A549 (cell line): ENCODE results near the gene PFDN1. TPM values are rescaled to one million over a fixed set of nuclear protein-coding genes. Genes with fewer than 3 reads are reported as not detected.

Experiments used
- ATAC-seq, 2 experiments: fragments of 200-7000 bp in 1 of 2; fragments of >200 bp in 1 of 2; cut with Nextera tagmentation in 1 of 2; cut with Tn5 transposase in 1 of 2; 3 replicates each; pipeline versions ENCODE4 v1.8.0 to v1.9.1; 2018 to 2020; ENCODE audit warnings: mild to moderate bottlenecking in 1 of 2, moderate library complexity in 1 of 2
- CTCF ChIA-PET: fragments of 300-600 bp; sonication (Branson Sonifier 250); formaldehyde crosslinking; extraction: SDS; loops from one replicate; lab custom pipeline; 2021; ENCODE audit warnings: antibody characterized with exemption, inconsistent platforms; lab: Yijun Ruan, JAX
- POLR2A ChIA-PET: fragments of 350-600 bp; formaldehyde crosslinking; extraction: SDS; loops from one replicate; lab custom pipeline; 2021; ENCODE audit warnings: antibody characterized with exemption, inconsistent platforms; lab: Yijun Ruan, JAX
- DNase-seq, 2 experiments: peaks; one replicate each; pipeline versions ENCODE4 v3.0.0 to v3.0.0-alpha.2; 2011 to 2016; ENCODE audit warnings: low read depth in 1 of 2, low spot score in 1 of 2
- FAIRE-seq: peaks from 2 replicates; lab custom pipeline; 2011; peaks lifted over from hg19 to GRCh38; lab: Jason Lieb, UNC
- H3K27ac ChIP-seq, 2 experiments: fragments of >200 bp; sonication (Bioruptor Twin); formaldehyde crosslinking; 3 replicates each; pipeline ENCODE4 v1.5.1; 2016 to 2017
- H3K4me1 ChIP-seq: fragments of >200 bp; sonication (Bioruptor Twin); formaldehyde crosslinking; 3 replicates; pipeline ENCODE4 v1.6.1; 2016
- H3K4me2 ChIP-seq: fragments of >200 bp; sonication (Bioruptor Twin); formaldehyde crosslinking; 3 replicates; pipeline ENCODE4 v1.6.1; 2016
- H3K4me3 ChIP-seq: fragments of >200 bp; sonication (Bioruptor Twin); formaldehyde crosslinking; 3 replicates; pipeline ENCODE4 v1.5.1; 2016
- H3K9me3 ChIP-seq: fragments of >200 bp; sonication (Bioruptor Twin); formaldehyde crosslinking; 3 replicates; pipeline ENCODE4 v1.6.1; 2016
- BCL3 ChIP-seq: fragments of >200 bp; sonication (Bioruptor Twin); formaldehyde crosslinking; IDR thresholded peaks from 3 replicates; pipeline ENCODE4 v1.6.1; 2016
- CEBPB ChIP-seq, 2 experiments: fragments of >200 bp in 1 of 2; sonication (Bioruptor Twin) in 1 of 2; formaldehyde crosslinking in 1 of 2; IDR thresholded peaks; 2 replicates each; pipeline ENCODE4 v1.6.1; 2012 to 2016
- CHD2 ChIP-seq: fragments of 150-350 bp; IDR thresholded peaks from 2 replicates; pipeline ENCODE4 v1.6.1; 2014; ENCODE audit warnings: low read length; ENCODE audit not compliant: partially characterized antibody
- CHD4 ChIP-seq: fragments of 200-600 bp; sonication (generic); IDR thresholded peaks from 2 replicates; pipeline ENCODE4 v1.6.1; 2016; ENCODE audit warnings: antibody characterized with exemption, mild to moderate bottlenecking, borderline replicate concordance
- EHF ChIP-seq: fragments of 250-450 bp; sonication (Bioruptor Pico); IDR thresholded peaks from 2 replicates; pipeline ENCODE4 v1.5.0; 2020; ENCODE audit warnings: mild to moderate bottlenecking
- EHMT2 ChIP-seq: fragments of 200-600 bp; sonication (generic); IDR thresholded peaks from 2 replicates; pipeline ENCODE4 v1.6.1; 2016; ENCODE audit warnings: antibody characterized with exemption, low read depth, mild to moderate bottlenecking, moderate library complexity
- EP300 ChIP-seq, 2 experiments: fragments of >200 bp; sonication (Bioruptor Twin); formaldehyde crosslinking; IDR thresholded peaks; 2 replicates in 1 of 2; 3 replicates in 1 of 2; pipeline ENCODE4 v1.6.1; 2016 to 2017
- FOSL2 ChIP-seq, 2 experiments: fragments of 450-650 bp in 1 of 2; fragments of >200 bp in 1 of 2; sonication (Bioruptor Twin) in 1 of 2; formaldehyde crosslinking; IDR thresholded peaks; 2 replicates each; pipeline versions ENCODE4 v1.5.0 to v1.6.1; 2016 to 2020; ENCODE audit warnings: mild to moderate bottlenecking in 1 of 2, moderate library complexity in 1 of 2
- HOXB13 ChIP-seq: fragments of 250-450 bp; sonication (Bioruptor Pico); IDR thresholded peaks from 2 replicates; pipeline ENCODE4 v1.5.0; 2020; ENCODE audit warnings: low read depth, mild to moderate bottlenecking, moderate library complexity
- JUNB ChIP-seq: fragments of >200 bp; sonication (Bioruptor Twin); formaldehyde crosslinking; IDR thresholded peaks from 2 replicates; pipeline ENCODE4 v1.6.1; 2016
- NFE2L2 ChIP-seq: fragments of 150-350 bp; conservative IDR thresholded peaks from 2 replicates; pipeline ENCODE4 v1.6.1; 2014; ENCODE audit warnings: low read length
- RAD21 ChIP-seq, 2 experiments: fragments of >200 bp in 1 of 2; sonication (Bioruptor Twin) in 1 of 2; formaldehyde crosslinking in 1 of 2; IDR thresholded peaks in 1 of 2; conservative IDR thresholded peaks in 1 of 2; 2 replicates in 1 of 2; 3 replicates in 1 of 2; pipeline ENCODE4 v1.6.1; 2012 to 2018; ENCODE audit warnings: inconsistent platforms in 1 of 2
- SMC3 ChIP-seq: fragments of >200 bp; sonication (Bioruptor Twin); formaldehyde crosslinking; IDR thresholded peaks from 3 replicates; pipeline ENCODE4 v1.6.1; 2018; ENCODE audit warnings: inconsistent platforms
- WGBS: methylation state at CpG from one replicate; pipeline ENCODE4 v1.1.6; 2017; ENCODE audit errors: missing lambda C conversion rate; 5-methylcytosine and 5-hydroxymethylcytosine counted together
- polyA plus RNA-seq, 4 experiments: library from polyadenylated mRNA; depleted of rRNA in 3 of 4; stranded (reverse); fragments of >200 nt; fragmentation: RNase III in 1 of 4; extraction: RNeasy Plus Mini Kit Qiagen cat#74134 plus additional on column Dnase treatment in 1 of 4; gene quantifications; 2 replicates in 3 of 4; 3 replicates in 1 of 4; pipeline ENCODE4 v1.2.3, GENCODE V29; 2011 to 2017

Gene PFDN1
- polyA plus RNA-seq, 2 of the 4 experiments (the other 2 are of a cell fraction) = 90.4 to 201 TPM

- no peaks in the 10 kb centered on the region for H3K9me3 ChIP-seq
- H3K4me2 ChIP-seq = peak overlapping the region; percentile 68
- no peak for ATAC-seq
- POLR2A ChIA-PET = interaction anchor here (1.3 kb wide), 1 partner anchor 53 kb away, joined by 9 read pairs; the partner anchor contains the start of gene HBEGF
- WGBS = 47% methylated on average over 4 of the region's 4 CpGs
- no peak overlapping the region for H3K4me3 ChIP-seq
- no peak for FAIRE-seq
- CTCF ChIA-PET = interaction anchor here (0.6 to 3.1 kb wide), 8 partner anchors 35 to 70 kb away, joined by 3 to 11 read pairs (median 4); partner anchors contain the start of gene HBEGF
- H3K4me1 ChIP-seq = peaks cover 68% of the 10 kb centered on the region
- peak overlapping the region; percentile 39; a peak in 3 of 6 replicates for H3K27ac ChIP-seq
- no peak for DNase-seq
- TF ChIP-seq CEBPB (IDR thresholded peaks at IDR 0.05) = peak in 1 of 2 experiments; percentile 35; a peak in 1 of 4 replicates
- no peak for TF ChIP-seq HOXB13 (CRISPR knock-in tag)
- TF ChIP-seq CHD4 = no peak
Observed at GRCh38 chr5:140293091-140293848, 9.6 kb downstream of the PFDN1 start.

GRCh38 chr5:140292212-140293036 is 10.5 kb downstream of the PFDN1 start:
- peak in 1 of 2 experiments; percentile 64; a peak in 4 of 6 replicates for ATAC-seq

GRCh38 chr5:140287801-140288521 is 14.9 kb downstream of the PFDN1 start:
- CTCF ChIA-PET = interaction anchor here (0.7 to 2.6 kb wide), 8 partner anchors 10 to 58 kb away, joined by 3 to 10 read pairs (median 4); partner anchors contain the start of gene HBEGF
- no peak overlapping the region for H3K4me2 ChIP-seq
- WGBS = 83% methylated on average over 7 of the region's 7 CpGs
- no peak for FAIRE-seq
- no peaks in the 10 kb centered on the region for H3K9me3 ChIP-seq
- TF ChIP-seq RAD21 (conservative IDR thresholded peaks at IDR 0.05 in 1 of 2, IDR thresholded peaks at IDR 0.05 in 1 of 2) = no peak
- 0 out of 4 replicates have a peak, but pooled peaks of 1 of the 2 experiments have one; percentile 2 for TF ChIP-seq CEBPB (IDR thresholded peaks at IDR 0.05)
- TF ChIP-seq BCL3 = no peak
- no peak for TF ChIP-seq SMC3
- TF ChIP-seq, all 56 proteins: peak for 1
- POLR2A ChIA-PET = no interaction called here
- H3K4me1 ChIP-seq = peaks cover 28% of the 10 kb centered on the region
- H3K27ac ChIP-seq = no peak overlapping the region
- H3K4me3 ChIP-seq = no peak overlapping the region
- DNase-seq (no peak), ATAC-seq (no peak)

More at GRCh38 chr5:140292212-140293036, 10.5 kb downstream of the PFDN1 start:
- ChIA-PET CTCF (interaction anchor here (0.8 to 3.1 kb wide), 7 partner anchors 34 to 71 kb away, joined by 3 to 11 read pairs (median 4); partner anchors contain the start of gene HBEGF), POLR2A (interaction anchor here (1.3 kb wide), 1 partner anchor 54 kb away, joined by 9 read pairs; the partner anchor contains the start of gene HBEGF)
- Histone ChIP-seq H3K4me2 (peak overlapping the region; percentile 68), H3K4me1 (peaks cover 60% of the 10 kb centered on the region), H3K9me3 (no peaks in the 10 kb centered on the region), H3K4me3 (no peak overlapping the region), H3K27ac (peak overlapping the region; percentile 39 to 67; a peak in 5 of 6 replicates)
- TF ChIP-seq CEBPB (IDR thresholded peaks at IDR 0.05) = 0 out of 4 replicates have a peak, but pooled peaks of 1 of the 2 experiments have one; percentile 24
- no peak for TF ChIP-seq EHMT2
- TF ChIP-seq NFE2L2 = no peak
- no peak for TF ChIP-seq EHF (CRISPR knock-in tag)
- TF ChIP-seq CHD2 = no peak
- TF ChIP-seq JUNB = 0 out of 2 replicates have a peak, but pooled peaks have one; percentile 29
- TF ChIP-seq EP300 (IDR thresholded peaks at IDR 0.05) = no peak
- no peak for TF ChIP-seq FOSL2 (IDR thresholded peaks at IDR 0.05)
- peak; percentile 51 for TF ChIP-seq FOSL2 (CRISPR knock-in tag; IDR thresholded peaks at IDR 0.05)
- TF ChIP-seq CHD4 = no peak
- peak in 1 of 2 experiments; percentile 19 for DNase-seq
- WGBS = 10% methylated on average over 1 of the region's 1 CpG
- FAIRE-seq = no peak
